ENCODE measurements around the gene ERN1.

DNA sequence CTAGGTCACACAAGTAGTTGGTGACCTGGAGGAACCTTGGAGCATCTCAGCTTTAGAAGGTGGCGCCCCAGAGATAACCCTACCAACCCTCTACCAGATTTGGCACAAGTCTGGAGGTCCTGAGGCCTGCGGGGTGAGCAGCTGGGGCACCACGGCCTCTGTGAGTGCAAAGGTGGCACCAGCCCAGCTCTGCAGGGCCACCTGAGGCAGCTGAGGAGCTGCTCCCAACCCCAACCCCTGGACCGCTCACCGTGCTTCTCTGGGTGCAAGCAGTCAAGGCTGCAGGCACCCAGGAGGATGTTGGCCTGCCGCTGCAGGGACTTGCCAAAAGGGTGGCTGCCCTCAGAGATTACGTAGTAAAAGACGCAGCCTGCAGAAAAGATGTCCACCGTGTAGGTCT is 81.1 kb downstream of the ERN1 start:
- TF ChIP-seq, protein P1, sequence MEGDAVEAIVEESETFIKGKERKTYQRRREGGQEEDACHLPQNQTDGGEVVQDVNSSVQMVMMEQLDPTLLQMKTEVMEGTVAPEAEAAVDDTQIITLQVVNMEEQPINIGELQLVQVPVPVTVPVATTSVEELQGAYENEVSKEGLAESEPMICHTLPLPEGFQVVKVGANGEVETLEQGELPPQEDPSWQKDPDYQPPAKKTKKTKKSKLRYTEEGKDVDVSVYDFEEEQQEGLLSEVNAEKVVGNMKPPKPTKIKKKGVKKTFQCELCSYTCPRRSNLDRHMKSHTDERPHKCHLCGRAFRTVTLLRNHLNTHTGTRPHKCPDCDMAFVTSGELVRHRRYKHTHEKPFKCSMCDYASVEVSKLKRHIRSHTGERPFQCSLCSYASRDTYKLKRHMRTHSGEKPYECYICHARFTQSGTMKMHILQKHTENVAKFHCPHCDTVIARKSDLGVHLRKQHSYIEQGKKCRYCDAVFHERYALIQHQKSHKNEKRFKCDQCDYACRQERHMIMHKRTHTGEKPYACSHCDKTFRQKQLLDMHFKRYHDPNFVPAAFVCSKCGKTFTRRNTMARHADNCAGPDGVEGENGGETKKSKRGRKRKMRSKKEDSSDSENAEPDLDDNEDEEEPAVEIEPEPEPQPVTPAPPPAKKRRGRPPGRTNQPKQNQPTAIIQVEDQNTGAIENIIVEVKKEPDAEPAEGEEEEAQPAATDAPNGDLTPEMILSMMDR (IDR thresholded peaks at IDR 0.05): no peak
- TF ChIP-seq POLR2A (IDR thresholded peaks at IDR 0.05): no peak

All from Peyer's patch (tissue), 4 donors.